ENCODE results near the gene BRD1.

The BRD1 gene

GRCh38 chr22:49724893-49725489 is 102.7 kb downstream of the BRD1 start:
- peak; percentile 60 for DNase-seq

DNA sequence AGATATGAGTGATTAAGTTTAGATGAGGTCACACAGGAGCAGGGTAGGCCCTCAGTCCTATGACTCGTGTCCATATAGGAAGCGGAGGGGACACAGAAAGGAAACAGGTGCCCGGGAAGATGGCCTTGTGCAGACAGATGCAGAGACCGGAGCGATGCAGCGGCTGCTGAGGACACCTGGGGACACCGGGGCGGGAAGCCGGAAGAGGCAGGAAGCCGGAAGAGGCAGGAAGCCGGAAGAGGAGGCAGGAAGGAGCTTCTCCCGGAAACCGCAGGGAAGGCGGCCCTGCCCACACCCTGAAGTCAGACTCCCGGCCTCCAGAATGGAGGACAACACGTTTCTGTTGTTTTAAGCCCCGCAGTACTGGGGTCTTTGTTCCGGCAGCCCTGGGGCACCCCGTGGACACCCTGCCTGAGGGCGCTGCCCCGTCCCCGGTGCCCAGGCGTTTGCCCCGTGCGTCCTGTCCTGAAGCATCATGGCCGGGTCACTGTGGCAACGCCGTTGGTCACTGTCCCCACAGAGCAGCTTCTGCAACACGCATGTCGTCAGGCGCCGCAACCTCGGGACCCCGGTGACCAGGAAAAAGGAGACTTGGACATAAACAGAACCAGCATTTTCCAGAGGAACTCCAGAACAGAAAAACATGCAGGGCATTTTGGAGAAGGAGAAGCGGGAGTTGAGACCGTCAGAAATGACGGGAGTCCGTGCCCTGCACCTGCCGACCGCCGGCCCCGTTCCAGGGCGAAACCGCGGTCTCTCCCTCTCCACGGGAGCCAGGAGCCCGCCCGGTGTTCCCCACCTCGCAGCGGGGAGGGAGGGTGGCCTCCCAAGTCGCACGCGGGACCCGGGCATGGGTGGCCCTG is 103.4 kb downstream of the BRD1 start:
- peak; percentile 65 for DNase-seq

- no peak for DNase-seq
Measured at GRCh38 chr22:49723478-49724029, 104.1 kb downstream of the BRD1 start.

All from COR-L47 (cell line).